Central memory CD8-positive, alpha-beta T cell (primary cell): ENCODE data around the gene PACS2.

Source experiments
- ATAC-seq: fragments of 150-1000 bp; cut with Tn5 transposase; replicated peaks from 2 replicates; pipeline ENCODE4 v1.10.0; 2022; ENCODE audit warnings: mild to moderate bottlenecking, moderate FRiP score, moderate number of reproducible peaks; ENCODE audit not compliant: poor library complexity, severe bottlenecking; ENCODE audit errors: extremely low read depth
- DNase-seq, 2 donors: peaks; one replicate each; pipeline ENCODE4 v3.0.0; 2021; ENCODE audit warnings: low spot score in 2 of 2
- H3K27ac Mint-ChIP-seq: one replicate; pipeline ENCODE4 v1.8.0; 2022; ENCODE audit warnings: low read depth, mild to moderate bottlenecking, moderate library complexity, mixed read lengths
- H3K27me3 Mint-ChIP-seq: one replicate; pipeline ENCODE4 v1.8.0; 2022; ENCODE audit warnings: mixed read lengths
- H3K36me3 Mint-ChIP-seq: one replicate; pipeline ENCODE4 v1.8.0; 2022; ENCODE audit warnings: mild to moderate bottlenecking, moderate library complexity, mixed read lengths; ENCODE audit not compliant: insufficient read depth
- H3K4me1 Mint-ChIP-seq: one replicate; pipeline ENCODE4 v1.8.0; 2022; ENCODE audit warnings: mixed read lengths
- H3K4me3 Mint-ChIP-seq: one replicate; pipeline ENCODE4 v1.8.0; 2022; ENCODE audit warnings: mild to moderate bottlenecking, moderate library complexity, mixed read lengths
- H3K9me3 Mint-ChIP-seq: one replicate; pipeline ENCODE4 v1.8.0; 2022; ENCODE audit warnings: mixed read lengths

Gene PACS2

DNA sequence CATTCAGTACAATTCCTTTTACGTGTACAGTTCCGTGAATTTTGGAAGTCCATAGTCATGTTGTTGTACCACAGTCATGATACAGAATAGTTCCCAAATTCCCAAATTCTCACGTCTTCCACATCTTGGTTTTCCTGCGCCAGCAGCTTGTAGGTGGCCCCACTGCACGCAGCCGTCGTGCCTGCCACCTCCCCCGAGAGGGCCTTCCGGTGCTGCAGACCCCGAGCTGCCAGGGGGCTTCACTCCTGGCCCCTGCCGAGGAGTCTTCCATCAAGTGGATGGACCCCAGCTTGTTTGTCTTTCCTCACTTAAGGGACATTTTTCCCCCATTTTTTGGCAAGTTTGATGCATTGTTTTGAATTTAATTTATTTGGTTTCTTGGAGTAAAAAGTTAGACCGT lies 121.9 kb downstream of the PACS2 start:
- ATAC-seq (no peak), DNase-seq (no peak)
- H3K4me3 Mint-ChIP-seq: no peak overlapping the region
- no peaks in the 10 kb centered on the region for H3K27me3 Mint-ChIP-seq
- no peak overlapping the region for H3K27ac Mint-ChIP-seq
- H3K36me3 Mint-ChIP-seq: peaks cover 2% of the 10 kb centered on the region
- H3K9me3 Mint-ChIP-seq: no peaks in the 10 kb centered on the region
- H3K4me1 Mint-ChIP-seq: peaks cover 14% of the 10 kb centered on the region

GRCh38 chr14:105436891-105437722 lies 122.6 kb downstream of the PACS2 start:
- Mint-ChIP-seq H3K4me3 (no peak overlapping the region), H3K27me3 (no peaks in the 10 kb centered on the region), H3K27ac (no peak overlapping the region), H3K9me3 (no peaks in the 10 kb centered on the region), H3K4me1 (peaks cover 20% of the 10 kb centered on the region), H3K36me3 (peaks cover 7% of the 10 kb centered on the region)
- DNase-seq (no peak), ATAC-seq (no peak)

DNA sequence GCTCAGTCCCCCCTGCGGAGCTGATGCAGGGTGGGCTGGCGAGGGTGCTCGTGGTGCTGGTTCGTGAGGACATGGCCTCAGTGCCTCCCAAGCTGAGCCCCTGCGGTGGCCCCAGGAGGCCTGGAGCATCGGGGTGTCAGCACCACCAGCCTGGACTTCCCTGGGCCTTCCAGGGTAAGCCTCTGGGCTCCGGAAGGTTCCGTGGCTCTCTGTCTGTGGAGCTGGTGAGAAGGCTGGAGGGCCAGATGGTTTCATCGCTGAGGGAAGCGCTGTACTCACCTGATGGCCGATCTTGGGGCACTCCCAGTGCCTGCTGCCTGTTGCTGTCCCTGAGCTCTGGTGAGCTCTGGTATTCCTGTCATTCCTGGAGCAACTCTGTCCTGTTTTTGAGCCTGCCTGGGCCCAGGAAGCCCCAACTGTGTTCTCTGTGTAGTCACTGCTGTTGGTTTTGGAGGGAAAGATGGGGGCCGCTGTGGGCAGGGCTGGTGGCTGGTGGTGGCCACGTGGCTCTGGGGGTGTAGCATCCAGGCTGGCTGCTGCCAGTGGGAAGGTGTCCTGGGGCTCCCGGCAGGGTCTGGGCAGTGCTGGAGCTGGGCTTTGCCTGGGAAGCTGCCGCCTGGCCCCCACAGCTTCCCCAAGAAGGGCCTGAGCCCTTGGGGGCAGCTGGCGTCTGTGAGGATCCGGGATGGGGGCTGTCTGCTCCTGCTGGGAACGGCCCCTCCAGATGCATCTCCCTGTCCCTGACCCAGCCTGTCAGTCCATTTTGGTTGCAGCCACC lies 123.4 kb downstream of the PACS2 start:
- Mint-ChIP-seq H3K27me3 (no peaks in the 10 kb centered on the region), H3K27ac (no peak overlapping the region), H3K4me3 (no peak overlapping the region), H3K4me1 (peaks cover 24% of the 10 kb centered on the region), H3K9me3 (no peaks in the 10 kb centered on the region), H3K36me3 (peaks cover 7% of the 10 kb centered on the region)
- DNase-seq: no peak
- ATAC-seq: no peak

GRCh38 chr14:105439179-105439578 lies 124.6 kb downstream of the PACS2 start:
- H3K27ac Mint-ChIP-seq: no peak overlapping the region
- H3K4me1 Mint-ChIP-seq: peaks cover 24% of the 10 kb centered on the region
- no peak for ATAC-seq
- H3K36me3 Mint-ChIP-seq: peaks cover 10% of the 10 kb centered on the region
- DNase-seq: no peak
- H3K9me3 Mint-ChIP-seq: no peaks in the 10 kb centered on the region
- no peaks in the 10 kb centered on the region for H3K27me3 Mint-ChIP-seq
- H3K4me3 Mint-ChIP-seq: no peak overlapping the region

- peaks cover 9% of the 10 kb centered on the region for H3K36me3 Mint-ChIP-seq
- no peak overlapping the region for H3K4me3 Mint-ChIP-seq
- DNase-seq: no peak
- no peaks in the 10 kb centered on the region for H3K9me3 Mint-ChIP-seq
- no peak for ATAC-seq
- no peak overlapping the region for H3K27ac Mint-ChIP-seq
- H3K27me3 Mint-ChIP-seq: no peaks in the 10 kb centered on the region
- peaks cover 21% of the 10 kb centered on the region for H3K4me1 Mint-ChIP-seq
These were observed 125.4 kb downstream of the PACS2 start for GRCh38 chr14:105439710-105440553.

GRCh38 chr14:105440554-105440900 lies 126.0 kb downstream of the PACS2 start:
- Mint-ChIP-seq H3K9me3 (no peaks in the 10 kb centered on the region), H3K4me1 (peaks cover 15% of the 10 kb centered on the region), H3K27me3 (no peaks in the 10 kb centered on the region)

GRCh38 chr14:105440992-105441391 lies 126.4 kb downstream of the PACS2 start:
- Mint-ChIP-seq H3K4me3 (no peak overlapping the region), H3K27ac (no peak overlapping the region), H3K9me3 (no peaks in the 10 kb centered on the region), H3K4me1 (peaks cover 10% of the 10 kb centered on the region), H3K36me3 (peaks cover 8% of the 10 kb centered on the region), H3K27me3 (no peaks in the 10 kb centered on the region)
- no peak for ATAC-seq
- no peak for DNase-seq

More at GRCh38 chr14:105440554-105440900, 126.0 kb downstream of the PACS2 start:
- DNase-seq (no peak), ATAC-seq (no peak)
- Mint-ChIP-seq H3K27ac (no peak overlapping the region), H3K4me3 (no peak overlapping the region), H3K36me3 (peaks cover 8% of the 10 kb centered on the region)

GRCh38 chr14:105442125-105442524 lies 127.6 kb downstream of the PACS2 start:
- Mint-ChIP-seq H3K27me3 (no peaks in the 10 kb centered on the region), H3K9me3 (no peaks in the 10 kb centered on the region), H3K36me3 (peaks cover 10% of the 10 kb centered on the region), H3K4me3 (no peak overlapping the region), H3K4me1 (peaks cover 9% of the 10 kb centered on the region), H3K27ac (no peak overlapping the region)
- DNase-seq (no peak), ATAC-seq (no peak)

DNA sequence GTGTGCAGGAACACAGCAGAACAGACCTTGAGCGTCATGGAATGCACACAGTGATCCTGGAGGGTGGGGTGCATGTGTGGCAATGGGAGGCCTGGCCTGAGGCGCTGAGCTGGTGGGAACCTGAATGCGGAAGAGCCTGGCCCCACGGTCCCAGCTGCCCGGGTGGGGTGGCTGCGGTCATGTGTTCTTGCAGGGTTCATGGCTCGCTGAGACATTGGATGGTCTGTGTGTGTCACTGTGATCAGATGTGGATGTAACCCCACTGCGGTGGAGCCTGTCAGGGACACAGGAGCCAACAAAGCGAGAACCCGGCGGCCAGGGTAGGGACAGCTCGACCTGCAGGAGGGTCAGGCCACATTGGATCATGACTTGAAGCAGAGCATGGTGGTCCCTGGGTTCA lies 128.3 kb downstream of the PACS2 start:
- DNase-seq (no peak), ATAC-seq (no peak)
- peaks cover 10% of the 10 kb centered on the region for H3K36me3 Mint-ChIP-seq
- peaks cover 10% of the 10 kb centered on the region for H3K4me1 Mint-ChIP-seq
- no peak overlapping the region for H3K27ac Mint-ChIP-seq
- H3K9me3 Mint-ChIP-seq: no peaks in the 10 kb centered on the region
- H3K4me3 Mint-ChIP-seq: no peak overlapping the region
- H3K27me3 Mint-ChIP-seq: no peaks in the 10 kb centered on the region

GRCh38 chr14:105444859-105445258 lies 130.3 kb downstream of the PACS2 start:
- Mint-ChIP-seq H3K4me3 (no peak overlapping the region), H3K36me3 (peaks cover 10% of the 10 kb centered on the region), H3K9me3 (no peaks in the 10 kb centered on the region), H3K27ac (no peak overlapping the region), H3K27me3 (no peaks in the 10 kb centered on the region), H3K4me1 (peaks cover 19% of the 10 kb centered on the region)
- ATAC-seq (no peak), DNase-seq (no peak)

GRCh38 chr14:105445290-105445689 lies 130.7 kb downstream of the PACS2 start:
- DNase-seq: no peak
- H3K9me3 Mint-ChIP-seq: no peaks in the 10 kb centered on the region
- no peaks in the 10 kb centered on the region for H3K27me3 Mint-ChIP-seq
- H3K36me3 Mint-ChIP-seq: peaks cover 10% of the 10 kb centered on the region
- H3K4me3 Mint-ChIP-seq: no peak overlapping the region
- no peak overlapping the region for H3K27ac Mint-ChIP-seq
- peaks cover 19% of the 10 kb centered on the region for H3K4me1 Mint-ChIP-seq
- no peak for ATAC-seq
